DLD1 (cell line): ENCODE results near the gene SMCO3.

Experiments used
- in situ Hi-C: cut with HindIII; loops from 2 replicates; pipeline ENCODE4 v1.10.0; 2017; ENCODE audit warnings: low sequenced_read_pairs

SMCO3 gene

DNA sequence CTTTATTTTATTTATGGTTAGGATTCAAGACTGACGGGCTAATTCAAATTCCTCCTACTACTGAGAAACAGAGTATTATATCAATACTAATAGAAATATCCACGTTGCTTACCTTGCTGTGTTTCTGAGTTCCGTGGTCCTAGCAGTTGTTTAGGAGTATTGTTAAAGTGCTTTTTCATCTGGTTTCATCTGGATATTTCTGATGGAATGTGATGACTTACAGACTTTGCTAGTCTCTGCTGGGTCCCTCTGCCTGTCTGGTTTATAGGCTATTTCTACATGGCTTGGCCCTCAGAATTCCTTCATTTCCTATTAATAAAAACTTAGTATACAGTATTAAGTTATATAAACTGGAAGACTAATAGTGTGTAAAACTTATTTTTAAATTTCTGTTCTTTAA is at the start of gene SMCO3:
TSS of gene SMCO3 (minus strand) at position 169 of the 400 bp plus-strand sequence. CDS start 7,502 bp downstream, outside the sequence.
- in situ Hi-C loops: no loop called here

DNA sequence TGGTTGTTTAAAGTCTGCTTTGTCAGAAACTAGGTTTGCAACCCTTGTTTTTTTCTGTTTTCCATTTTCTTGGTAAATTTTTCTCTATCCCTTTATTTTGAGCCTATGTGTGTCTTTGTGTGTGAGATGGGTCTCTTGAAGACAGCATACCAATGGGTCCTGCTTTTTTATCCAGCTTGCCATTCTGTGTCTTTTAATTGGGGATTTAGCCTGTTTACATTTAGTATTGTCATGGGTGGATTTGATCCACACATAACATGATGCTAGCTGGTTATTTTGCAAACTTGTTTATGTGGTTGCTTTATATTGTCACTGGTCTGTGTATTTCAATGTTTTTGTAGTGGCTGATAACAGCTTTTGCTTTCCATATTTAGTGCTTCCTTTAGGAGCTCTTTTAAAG is 46.5 kb upstream of the SMCO3 start:
- in situ Hi-C loops: no loop called here

DNA sequence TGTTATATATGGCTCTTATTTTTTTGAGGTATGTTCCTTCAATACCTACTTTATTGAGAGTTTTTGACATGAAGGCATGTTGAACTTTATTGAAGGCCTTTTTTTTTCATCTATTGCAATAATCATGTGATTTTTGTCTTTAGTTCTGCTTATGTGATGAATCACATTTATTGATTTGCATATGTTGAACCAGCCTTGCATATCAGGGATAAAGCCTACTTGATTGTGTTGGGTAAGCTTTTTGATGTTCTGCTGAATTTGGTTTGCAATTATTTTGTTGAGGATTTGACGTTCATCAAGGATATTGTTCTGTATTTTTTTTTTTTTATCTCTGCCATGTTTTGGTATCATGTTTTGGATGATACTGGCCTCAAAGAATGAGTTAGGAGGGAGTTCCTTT is 44.5 kb upstream of the SMCO3 start:
- in situ Hi-C loops: no loop called here

DNA sequence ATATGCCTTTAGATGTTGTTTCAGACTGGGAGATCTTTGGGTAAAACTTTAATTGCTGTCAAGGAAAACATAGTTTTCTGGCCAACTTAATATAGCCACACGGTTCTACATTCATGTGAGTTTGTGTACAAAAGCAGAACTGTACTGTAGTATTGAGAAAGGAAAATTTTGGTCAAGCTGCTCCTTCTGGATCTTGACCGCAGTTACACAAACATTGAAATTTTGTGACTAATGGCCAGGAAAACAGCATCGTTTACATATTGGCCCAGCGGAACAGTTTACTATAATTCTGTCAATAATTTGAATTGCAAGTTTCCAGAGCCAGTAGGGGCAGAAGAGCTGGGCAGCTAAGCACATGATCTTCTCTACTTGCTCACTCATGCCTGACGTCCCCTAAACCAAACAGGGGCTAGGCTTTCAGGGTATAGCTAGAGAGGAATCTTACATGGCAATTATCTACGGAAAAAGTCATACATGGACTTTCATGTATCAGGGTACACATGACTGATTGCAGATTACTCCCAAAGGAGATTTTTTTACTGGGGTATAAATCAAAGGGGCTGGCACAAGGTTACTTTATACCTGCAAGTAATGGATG is 40.7 kb upstream of the SMCO3 start:
- in situ Hi-C loops: no loop called here

DNA sequence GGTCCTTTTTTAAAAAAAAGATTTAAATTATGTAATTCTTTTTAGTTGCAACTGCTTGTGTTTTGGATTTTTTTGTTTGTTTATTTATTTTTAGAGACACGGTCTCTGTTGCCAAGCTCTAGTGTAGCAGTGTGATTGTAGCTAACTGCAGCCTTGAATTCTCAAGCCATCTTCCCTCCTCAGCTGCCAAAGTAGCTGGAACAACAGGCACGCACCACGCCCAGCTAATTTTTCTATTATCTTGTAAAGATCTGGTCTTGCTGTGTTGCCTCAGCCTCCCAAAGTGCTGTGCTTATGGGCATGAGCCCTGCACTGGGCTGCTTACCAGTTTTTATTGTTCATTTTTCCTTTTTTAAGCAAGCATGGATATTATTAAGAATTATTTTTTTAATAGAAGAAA is 40.0 kb upstream of the SMCO3 start:
- in situ Hi-C loops: no loop called here

DNA sequence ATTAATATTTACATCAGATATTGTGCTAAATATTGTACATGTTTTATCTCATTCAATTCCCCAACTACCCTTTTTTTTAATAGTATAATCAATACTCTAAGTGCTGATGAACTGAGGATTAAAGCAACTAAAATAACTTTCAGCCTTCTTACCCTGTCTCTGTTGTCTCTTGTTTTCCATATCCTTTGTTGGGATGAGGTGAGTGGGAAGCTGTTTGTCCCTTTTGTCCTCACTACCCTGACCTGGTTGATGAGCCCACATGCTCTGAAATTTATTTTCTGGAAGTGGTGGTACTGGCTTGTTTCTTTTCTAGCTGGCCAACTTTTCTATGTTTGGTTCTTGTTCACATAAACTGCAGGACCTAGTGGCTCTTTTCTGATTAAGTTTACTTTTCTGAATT is 38.9 kb upstream of the SMCO3 start:
- in situ Hi-C loops: no loop called here

DNA sequence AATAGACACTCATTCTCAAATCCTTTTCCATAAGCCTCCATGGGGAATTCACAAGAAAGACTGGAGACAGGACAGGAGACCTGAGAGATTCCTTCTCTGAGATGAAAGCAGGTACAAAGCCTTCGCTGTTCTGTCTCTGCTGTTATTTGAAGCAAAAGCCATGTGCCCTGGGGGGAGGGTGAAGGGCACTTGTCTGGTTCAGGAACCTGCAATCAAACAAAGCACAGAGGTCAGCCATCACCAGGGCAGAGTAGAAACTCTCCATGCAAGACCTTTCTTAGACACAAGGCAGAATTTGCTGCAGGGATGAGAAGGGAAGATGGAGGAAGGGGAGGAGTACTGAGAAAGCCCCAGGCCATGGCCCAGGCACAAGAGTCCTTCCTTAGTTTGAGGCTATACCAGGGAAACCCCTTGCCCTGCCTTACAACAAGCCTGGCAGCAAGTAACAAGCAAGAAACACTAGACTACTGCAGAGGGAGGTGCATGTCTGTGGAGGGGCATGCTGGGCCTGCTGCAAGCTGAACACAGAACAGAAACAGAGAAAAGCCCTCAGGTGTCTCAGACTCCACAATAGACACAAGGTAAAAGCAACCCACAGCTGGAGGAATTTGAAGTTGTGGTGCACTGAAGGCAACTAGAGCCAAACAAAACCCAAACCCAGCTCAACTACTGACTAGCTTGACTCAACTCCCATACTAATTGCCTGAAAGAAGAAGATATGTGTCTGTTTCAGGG is 37.1 kb upstream of the SMCO3 start:
- in situ Hi-C loops: no loop called here

DNA sequence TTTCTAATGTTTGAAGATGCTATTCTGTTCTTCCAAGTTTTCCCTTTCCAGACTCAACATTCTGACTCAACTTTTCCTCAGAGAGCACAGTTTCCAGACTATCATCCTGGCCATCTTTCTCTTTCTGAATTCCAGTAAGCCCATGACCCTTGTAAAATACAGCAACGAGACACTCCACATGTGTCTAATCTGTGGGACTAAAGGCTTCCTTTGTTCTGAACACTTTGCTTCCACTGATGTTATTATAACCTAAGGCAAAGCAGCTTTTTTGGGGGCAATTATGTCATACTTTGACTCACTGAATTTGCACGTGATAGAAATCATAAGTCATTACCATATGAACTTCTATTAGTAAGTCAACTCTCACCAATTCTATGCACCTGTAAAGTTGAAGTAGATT is 35.7 kb upstream of the SMCO3 start:
- in situ Hi-C loops: no loop called here

DNA sequence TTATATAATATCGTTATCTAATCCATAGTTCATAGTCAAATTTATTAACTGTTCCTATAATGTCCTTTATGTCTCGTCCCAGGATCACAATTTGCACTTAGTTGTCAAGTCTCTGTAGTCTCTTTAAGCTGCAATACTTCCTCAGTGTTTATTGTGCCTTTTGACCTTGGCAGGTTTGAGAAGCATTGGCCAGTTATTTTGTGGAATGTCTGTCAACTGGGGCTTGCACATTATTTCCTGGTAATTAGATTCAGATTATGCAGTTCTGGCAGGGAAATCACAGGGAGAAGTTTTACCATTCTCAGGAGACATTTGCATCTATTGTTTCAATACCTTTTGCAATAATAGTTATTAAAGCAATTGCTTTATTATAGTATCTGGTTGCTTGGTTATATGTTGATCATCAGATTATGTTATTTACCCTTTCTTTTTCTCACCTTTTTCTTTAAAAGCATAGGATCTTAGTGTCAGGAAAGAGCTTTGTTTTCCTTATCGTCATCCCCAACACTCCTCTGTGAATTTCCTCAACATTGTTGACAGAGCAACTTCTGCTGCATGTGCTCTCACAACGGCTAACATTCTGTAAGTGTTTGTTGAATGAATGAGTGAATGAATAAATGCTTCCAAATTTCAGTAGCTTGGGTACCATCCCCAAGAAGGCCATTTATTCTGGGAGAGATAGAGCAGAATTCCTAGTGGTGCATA is 33.0 kb upstream of the SMCO3 start:
- in situ Hi-C loops: no loop called here

DNA sequence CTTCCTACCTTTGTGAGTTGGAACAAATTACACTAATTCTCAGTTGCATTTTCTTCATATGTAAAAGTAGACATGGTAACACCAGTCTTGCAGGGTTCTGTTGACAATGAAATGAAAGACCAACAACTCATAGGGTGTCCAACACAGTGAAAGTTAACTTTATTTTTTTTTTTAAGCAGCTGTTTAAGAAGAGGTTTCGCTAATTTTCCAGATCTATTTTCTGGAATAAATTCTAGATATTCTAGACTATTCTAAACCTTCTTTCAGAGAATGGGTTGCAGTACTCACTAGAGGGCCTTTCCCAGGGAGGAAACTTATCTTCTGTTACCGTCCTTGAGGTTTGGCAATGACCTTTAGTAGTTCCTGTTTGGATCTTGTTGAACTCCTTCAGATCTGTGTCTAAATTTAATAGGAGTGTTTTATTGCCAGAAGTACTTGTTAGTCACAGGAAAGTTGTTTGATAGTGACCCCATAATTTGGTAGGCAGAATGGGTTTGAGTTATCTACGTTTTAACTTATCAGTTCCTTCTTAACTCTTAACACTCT is 32.1 kb upstream of the SMCO3 start:
- in situ Hi-C loops: no loop called here

DNA sequence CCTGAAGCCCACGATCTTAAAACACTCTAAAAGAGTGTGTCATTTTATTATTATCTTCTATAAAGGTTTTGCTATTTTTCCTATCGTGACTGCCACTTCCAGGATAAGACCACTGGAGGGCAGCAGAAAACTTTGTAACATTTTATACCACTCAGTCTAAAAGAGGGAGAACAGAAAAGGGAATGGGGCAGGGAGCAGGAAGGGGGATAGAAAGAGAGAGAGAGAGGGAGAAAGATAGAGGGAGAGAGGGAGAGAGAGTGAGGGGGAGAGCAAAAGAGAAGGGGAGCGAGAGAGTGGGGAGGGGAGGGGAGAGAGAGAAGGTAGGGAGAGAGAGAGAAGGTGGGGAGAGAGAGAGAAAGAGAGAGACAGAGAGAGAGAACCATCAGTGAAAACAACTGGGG is 31.4 kb upstream of the SMCO3 start:
- in situ Hi-C loops: no loop called here

DNA sequence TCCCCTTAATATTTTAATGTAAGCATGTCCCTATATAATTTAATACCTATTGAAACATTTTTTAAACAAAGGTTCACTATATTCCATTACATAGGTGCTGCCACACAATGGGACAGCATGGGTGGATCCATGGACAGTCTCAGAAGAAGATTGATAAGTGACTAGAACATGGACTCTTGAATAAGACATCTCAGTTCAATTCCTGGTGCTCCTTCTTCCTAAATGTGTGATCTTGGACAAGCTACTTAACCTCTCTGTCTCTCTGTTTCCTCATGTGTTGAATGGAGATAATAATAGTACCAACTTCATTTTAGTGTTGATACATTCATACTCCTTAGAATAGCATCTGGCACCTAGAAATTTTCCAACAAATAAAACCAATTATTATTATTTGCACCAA is 30.4 kb upstream of the SMCO3 start:
- in situ Hi-C loops: no loop called here

DNA sequence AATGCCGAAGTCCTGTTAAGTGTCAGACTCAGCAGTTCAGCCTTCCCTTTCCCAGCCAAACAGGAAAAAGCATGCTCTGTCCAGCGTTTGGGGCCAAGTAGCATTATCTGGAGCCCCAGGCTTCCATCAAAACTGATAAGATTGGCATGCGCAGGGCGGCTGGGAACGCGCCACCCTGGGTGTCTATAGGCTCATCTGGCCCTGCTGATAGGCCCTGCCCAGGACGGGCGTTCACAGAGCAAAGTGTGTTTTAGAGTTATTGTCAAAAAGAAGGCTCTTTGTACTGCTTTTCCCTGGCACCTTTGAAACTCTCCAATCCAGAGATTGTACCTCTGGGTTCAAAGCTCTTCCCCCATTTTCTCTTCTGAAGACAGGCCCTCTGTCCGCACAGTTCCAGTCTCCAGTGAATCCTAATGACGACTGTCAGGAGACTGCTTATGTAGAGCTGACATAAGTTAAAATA is 29.5 kb upstream of the SMCO3 start, which contains the start of gene ART4:
TSS of gene ART4 (minus strand) at position 102 of the 463 bp plus-strand sequence. CDS start 413 bp downstream, outside the sequence.
- in situ Hi-C loops: no loop called here

DNA sequence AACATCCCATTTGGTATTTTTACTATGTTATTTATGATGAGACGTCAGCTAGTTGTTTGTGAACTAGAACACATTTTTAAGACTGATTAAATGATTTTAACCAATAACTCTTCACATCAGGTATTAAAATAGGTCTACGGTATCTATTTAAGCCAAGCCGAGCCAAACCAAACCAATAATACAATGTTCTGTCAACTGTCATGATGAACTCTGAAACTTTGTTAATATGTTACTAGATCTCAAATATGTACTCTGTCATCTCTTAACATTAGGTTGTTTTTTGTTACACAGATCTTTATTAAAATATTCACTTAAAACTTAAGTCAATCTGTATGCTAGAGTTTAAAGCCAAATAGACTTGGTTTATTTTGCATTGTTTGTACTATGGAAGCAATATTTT is 28.3 kb upstream of the SMCO3 start:
- in situ Hi-C loops: no loop called here

DNA sequence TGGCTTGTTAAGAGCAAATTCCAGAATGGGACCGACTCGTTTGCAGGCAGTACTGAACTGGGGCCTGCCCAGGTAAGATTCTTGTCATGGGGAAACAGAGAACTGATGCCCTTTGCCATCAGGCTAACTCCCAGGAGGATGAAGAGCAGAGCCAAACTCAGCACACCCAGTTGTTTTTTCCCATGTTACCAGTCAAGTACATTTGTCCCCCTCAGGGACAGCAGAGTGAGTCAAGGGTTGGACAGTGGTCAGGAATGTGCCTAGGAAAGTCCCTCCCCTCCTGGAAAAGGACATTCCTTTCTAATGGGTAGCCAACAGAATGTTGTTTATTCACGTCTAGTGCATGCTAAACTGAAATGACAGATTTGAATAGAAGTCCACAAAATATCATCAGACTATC is 27.8 kb upstream of the SMCO3 start:
- in situ Hi-C loops: no loop called here

DNA sequence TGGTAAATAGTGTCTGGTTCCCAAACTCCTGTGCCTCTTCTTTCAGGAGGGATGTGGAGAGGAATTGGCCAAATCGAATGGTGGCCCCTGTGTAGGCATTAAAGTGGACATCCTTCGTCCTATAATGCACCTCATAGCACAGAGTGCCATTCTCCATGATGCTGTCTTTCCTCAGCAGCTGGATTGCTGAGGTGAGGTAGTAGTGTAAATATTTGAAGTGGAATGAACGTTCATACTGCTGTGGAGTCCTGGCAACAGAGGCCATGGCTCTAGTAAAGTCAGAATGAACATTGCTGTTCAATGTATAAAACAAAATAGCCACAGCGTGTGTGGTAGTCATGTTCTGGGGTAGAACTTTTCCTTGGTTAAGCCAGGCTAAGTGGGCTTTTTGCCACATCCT is 26.6 kb upstream of the SMCO3 start:
- in situ Hi-C loops: no loop called here

DNA sequence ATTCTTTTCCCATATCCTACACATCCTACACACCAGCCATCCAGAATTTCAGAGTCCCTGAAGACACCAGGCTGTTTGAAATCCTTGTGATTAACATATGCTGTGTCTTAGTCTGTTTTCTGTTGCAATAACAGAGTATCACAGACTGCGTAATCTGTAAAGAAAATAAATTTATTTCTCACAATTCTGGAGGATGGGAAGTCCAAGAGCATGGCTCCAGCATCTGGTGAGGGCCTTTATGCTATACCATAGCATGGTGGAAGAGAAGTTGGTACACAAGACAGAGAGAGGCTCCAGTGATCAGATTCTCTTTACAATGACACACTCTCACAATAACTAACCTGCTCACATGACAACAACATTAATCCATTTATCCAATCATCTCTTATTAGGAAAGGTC is 25.3 kb upstream of the SMCO3 start:
- in situ Hi-C loops: loop anchor here (5.0 to 10.0 kb wide), 2 partner anchors 82 to 104 kb away; no protein-coding TSS in a partner anchor

DNA sequence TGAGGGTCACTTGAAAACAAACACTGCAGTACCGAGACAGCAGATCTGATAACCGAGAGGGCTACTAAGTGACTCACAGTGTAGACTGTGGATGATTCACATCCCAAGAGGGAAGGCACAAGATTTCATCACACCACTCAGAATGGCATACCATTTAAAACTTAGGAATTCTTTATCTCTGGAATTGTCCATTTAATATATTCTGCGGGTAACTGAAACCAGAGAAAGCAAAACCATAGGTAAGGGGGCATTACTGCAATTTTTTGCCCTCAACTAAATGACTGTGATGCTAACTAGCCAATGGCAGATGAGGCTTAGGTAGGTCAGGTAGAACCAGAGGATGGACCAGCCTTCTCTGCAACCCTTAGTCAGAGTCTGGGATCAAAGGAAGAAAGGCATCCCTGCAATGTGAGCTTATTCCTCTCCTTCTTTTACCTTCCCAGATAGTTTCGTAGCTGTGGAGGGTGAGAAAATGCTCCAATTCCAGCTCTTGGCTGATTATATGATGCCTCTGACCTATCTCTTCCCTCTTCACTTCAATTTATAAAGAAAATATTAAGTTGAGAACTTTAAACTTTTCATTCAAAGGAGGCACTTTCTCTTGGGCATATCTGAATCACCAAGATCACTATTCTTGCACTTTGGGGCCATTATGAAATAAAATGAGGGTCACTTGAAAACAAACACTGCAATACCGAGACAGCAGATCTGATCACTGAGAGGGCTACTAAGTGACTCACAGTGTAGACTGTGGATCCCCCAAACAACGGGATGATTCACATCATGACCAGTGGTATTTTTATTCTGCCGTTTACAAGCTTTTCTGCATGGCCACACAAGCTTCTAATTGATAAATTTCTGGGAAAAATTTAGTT is 22.6 kb upstream of the SMCO3 start:
- in situ Hi-C loops: loop anchor here (5.0 to 10.0 kb wide), 2 partner anchors 79 to 102 kb away; no protein-coding TSS in a partner anchor

DNA sequence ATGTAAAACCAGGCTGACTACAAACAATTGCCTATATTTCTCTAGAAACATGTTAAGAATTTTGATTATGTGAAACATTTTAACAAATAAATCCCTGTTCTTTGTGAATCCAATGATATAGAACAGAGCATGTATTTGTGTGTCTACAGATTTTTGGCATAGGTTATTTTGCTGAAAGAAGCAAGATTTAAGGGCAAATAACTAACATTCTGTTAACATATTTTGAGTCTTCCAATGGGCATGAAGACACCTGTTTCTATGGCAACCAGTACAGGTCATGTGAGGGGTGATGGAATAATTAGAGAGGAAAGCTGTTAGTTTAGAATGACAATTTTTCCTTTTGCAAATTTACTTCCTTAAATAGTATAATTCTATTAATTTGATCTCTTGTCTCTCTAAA is 20.5 kb upstream of the SMCO3 start:
- in situ Hi-C loops: loop anchor here (10.0 kb wide), 1 partner anchor 100 kb away; no protein-coding TSS in a partner anchor

DNA sequence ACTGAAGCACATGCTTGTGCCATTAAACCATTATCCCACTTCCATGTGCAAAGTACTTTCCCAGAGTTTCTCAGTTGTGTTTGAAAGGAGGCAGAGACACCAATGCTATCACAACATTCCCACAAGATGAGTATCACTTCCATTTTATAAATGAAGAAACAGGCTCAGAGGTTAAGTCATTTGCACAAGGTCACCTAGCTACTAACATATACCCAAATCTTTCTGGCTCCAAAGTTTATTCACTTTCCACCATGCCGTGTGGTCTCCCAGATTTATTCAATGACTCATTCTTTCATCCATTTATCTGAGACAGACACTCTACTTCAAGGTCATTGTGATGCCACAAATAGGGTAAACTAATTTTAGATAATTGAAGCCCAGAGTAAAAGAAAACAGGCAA is 20.0 kb upstream of the SMCO3 start:
- in situ Hi-C loops: loop anchor here (10.0 kb wide), 1 partner anchor 99 kb away; no protein-coding TSS in a partner anchor
